Renal pelvis (tissue), 4 donors: ENCODE results near the gene KLHL21. TPM values are rescaled to one million over a fixed set of nuclear protein-coding genes. Genes with fewer than 3 reads are reported as not detected.
A peak's percentile ranks its signal among the peaks of the same experiment; 100 is the strongest.

Experiments
- DNase-seq: peaks from one replicate; pipeline ENCODE4 v3.0.0-alpha.2; 2013
- polyA plus RNA-seq, 3 donors: library from polyadenylated mRNA; unstranded; fragments of 120-200 nt; gene quantifications; one replicate each; pipeline ENCODE4 v1.2.1, GENCODE V29; 2013; ENCODE audit not compliant: insufficient read length in 3 of 3

KLHL21 gene
- polyA plus RNA-seq, 3 donors = 16.3 to 17.8 (median 17.6) TPM

DNA sequence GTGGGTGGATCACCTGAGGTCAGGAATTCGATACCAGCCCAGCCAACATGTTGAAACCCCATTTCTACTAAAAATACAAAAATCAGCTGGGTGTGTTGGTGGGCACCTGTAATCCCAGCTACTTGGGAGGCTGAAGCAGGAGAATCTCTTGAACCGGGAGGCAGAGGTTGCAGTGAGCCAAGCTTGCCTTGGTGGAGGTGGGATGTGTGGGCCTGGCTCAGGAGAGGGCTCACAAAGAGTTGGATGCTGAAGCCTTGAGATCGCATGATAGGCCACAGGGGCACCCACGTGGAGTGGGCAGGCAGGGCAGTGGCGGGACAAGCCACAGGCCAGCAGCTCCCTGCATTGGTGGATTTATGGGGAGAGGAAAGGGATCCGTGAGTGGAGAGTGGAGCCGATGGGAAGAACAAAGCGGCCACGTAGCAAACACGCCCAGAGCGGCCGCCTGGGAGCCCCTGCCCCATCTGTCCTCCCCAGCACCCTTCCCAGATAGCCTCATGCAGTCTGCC is 26.4 kb upstream of the KLHL21 start:
- DNase-seq = no peak

DNA sequence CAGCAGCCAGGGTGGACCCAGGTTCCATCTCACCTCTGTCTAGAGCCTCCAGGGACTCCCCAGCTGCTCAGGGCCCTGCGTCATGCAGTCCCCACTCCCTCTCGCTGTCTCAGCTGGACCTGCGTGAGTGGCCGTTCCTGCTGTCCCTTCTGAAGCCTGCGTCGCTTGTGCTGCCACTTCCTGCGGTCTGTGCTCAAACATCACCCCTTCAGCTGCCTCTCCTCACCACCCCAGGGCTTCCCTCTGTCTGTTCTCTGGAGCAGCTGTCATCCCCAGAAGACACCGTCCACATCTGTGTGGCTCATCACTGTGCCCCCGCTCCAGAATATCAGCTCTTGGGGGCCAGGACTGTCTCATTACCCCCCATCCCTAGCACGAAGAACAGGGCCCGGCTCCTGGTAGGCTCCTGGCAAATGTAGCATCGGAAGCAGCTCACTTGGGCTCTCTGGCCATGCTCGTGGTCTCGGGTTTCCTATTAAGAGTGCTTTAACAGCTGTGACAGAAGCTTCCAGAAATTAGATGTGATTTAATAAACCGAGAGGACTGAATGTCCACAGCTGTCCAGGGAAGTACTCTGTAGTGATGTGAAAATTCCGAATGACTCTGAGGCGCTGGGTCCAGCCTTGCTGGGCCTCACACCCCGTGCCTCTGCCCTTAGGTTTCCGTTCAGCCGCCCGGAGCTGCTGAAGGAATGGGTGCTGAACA is 25.3 kb upstream of the KLHL21 start:
- no peak for DNase-seq

DNA sequence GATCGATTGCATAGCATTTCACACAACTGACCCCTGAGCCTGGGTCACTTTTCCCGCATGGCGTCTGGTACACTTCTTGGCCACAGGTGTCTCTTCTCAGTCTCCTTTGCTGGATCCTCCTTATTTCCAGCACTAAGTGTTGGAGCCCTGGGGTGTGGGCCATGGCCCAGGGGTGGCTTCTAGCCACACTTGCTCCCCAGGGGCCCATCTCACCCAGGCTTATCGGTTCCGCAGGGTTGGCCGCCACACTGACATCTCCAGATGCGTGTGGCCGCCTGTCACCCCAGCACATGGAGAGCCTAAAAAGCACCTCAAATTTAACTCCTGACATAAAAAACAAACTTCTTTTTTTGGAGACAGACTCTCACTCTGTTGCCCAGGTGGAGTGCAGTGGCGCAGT is 24.4 kb upstream of the KLHL21 start:
- no peak for DNase-seq

DNA sequence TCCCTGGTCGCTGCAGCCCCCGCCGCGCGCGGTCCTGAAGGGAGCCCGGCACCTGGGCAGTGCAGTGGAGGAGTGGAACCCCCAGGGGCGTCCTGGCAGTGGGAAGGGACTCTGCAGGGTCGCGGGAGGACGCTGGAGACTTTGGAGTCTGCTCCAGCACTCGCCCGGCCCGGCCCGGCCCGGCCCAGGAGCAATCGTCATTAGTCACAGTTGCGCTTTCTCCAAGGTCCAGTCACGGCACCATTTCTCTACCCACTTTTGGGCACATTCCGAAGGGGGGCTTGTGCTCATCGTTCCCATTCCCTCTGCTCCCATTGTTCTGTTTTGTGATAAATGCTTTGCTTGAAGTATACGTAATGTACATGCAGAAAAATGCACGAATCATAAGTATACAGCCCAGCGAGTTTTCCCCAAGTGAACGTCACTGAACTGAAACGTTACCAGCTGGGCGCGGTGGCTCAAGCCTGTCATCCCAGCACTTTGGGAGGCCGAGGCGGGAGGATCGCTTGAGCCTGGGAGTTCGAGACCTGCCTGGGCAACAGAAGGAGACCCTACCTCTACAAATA is 23.0 kb upstream of the KLHL21 start:
- DNase-seq = no peak

DNA sequence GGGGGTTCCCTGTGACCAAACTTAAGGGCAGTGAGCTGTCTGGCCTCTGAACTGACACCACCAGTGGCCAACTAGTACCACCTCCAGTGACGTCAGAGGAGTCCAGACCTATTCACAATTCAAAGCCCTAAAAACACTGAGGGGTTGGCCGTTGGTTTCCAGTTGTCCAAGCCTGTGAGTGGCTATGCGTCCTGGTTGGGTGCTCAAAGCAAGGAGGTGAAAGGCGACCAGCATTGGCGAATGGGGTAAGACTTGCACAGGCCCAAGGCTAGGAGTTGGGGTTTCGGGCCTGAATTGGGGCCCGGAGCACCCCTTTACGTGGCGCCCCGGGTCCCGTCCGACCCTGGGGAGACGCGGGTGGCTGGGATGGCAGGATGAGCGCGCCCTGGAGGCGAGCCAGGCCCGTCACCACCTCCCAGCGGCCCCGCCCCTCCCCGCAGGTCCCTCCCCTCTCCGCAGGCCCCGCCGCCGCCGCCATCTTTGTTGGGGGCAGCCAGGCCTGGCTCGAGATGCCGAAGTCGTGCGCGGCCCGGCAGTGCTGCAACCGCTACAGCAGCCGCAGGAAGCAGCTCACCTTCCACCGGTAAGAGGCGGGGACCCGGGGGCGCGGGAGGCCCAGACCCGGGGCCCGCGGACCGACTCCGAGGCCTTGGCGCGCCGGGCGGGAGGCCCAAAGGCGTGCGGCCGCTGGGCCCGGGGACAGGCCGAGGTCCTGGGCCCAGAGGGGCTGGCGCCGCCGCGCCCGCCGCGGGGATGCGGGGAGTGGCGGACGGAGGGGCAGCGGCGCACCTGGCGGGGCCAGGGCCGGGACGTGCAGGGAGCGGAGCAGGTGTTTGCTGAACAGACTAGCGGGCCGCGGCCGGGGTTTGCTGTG is 22.3 kb upstream of the KLHL21 start, which contains the start of gene THAP3:
TSS of gene THAP3 (plus strand) at position 159 of the 874 bp plus-strand sequence. CDS start at position 510, 351 bp downstream.
- peak; percentile 87 for DNase-seq

DNA sequence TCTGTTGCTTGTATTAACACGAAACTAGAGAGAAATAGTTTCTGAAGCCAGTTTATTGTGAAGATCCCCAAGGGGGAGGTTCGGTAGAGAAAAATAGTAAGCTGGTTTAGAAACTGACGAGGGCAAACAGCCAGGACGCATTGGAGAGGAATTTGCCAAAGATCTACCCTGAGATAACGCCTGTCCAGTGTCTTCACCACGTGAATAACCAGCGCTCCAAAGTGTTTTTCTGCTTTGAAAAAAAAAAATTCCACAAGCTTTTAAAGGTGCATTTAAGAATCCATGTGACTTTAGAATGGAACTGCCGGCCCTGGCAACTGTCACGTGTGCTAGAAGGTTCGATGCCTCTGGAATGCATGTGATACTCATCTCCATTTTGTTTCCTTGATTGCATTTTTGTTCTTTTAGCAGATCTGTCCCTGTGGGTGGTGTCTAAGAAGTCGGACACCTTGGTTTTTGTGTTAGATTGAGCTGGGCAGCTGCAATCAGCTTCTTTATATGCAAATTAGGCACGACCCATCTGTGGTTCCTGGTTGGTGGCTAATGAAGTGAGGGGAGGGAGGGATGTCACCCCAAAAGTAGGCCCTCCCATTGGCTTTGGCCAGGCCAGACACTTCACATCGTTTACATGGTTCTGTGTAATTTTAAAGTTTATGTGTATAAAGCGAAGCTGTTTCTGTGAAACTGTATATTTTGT is 20.7 kb upstream of the KLHL21 start:
- no peak for DNase-seq

DNA sequence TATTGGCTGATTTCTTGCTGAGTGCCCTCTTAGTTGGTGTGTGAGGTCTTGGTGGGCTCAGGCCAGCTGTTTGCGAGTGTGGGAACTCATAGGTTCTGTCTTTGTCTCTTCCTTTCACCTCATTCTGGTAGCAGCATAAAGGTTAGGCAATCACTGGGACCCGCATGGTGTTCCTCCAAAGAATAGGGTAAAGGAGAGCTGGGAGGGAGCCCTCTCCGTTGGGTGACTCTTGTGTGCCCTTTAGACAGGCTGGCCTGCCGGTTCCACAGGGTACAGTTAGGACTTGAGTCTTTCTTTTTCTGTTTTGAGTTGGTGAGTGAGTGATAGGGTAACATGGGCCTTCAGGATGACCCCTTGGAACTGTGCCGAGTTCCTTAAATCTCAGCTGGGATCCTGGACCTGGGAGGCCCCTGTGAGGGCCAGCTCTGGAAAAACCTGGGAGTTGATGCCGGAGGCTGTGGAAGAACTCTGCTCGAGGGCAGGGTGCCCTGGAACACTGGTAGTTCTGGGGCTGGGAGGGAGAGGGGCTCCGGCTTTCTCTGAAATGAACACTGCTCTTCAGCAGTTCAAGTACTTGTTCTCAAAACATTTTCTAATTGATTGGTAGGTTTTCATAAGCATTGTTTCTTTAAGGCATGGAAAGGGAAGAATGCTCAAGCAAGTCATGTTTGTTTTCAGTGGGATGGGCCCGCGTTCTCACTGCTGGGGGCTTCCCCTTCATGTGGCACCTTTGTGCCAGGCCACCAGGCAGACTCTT is 19.9 kb upstream of the KLHL21 start:
- DNase-seq = no peak

DNA sequence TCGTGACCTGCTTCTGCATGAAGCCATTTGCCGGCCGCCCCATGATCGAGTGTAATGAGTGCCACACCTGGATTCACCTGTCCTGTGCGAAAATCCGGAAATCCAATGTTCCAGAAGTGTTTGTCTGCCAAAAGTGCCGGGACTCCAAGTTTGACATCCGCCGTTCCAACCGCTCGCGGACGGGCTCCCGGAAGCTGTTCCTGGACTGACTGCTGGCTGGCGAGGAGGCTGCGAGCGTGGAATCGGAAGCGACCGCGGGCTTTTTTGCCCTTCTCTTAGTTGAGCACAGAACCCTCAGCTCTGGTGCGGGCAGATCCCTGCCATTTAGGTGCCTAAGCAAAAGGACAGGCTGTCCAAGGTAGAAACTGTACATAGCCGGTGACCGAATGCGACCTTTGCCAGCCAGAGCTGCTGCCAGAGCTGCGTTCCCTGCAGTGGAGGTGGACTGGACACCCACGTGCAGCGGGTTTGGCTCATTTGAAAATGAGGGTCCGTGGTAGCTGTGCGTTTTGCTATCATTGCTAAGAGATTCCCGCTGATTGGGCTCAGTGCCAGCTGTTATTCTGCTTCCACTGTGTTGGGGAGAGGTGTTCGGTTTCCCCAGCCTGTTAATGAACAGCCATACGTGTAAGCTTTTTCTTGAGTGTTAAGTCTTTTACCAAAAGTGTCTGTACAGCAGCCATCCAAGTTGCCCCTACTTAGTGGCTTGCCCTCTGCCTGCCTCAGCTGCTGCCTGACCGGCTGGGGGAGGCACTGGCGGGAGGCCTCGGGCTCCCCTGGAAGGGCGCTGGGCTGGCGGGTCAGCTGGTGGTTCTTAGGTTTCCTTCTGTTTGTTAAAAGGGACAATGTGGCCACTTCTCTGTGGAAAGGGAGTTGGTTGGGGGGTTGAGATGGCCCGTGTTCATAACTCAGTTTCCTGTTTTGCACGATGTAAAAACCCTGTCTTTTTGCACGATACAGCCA is 19.0 kb upstream of the KLHL21 start:
- DNase-seq = no peak

DNA sequence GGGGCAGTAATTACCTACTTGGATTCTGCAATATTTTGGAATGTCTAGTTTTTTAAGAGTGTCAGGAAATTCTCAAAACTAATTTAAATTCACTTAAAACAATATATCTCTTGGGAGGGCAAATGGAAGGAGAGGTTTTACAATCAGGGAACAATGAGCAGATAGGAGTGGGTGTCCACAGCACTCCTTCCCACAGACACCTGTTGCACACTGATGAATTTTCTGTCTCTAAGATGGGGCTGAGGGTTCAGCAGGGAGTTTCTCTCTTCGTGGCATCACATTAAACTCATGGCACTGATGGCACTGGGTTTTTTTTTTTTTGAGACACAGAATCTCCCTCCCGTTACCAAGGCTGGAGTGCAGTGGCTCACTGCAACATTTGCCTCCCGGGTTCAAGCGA is 16.4 kb upstream of the KLHL21 start:
- DNase-seq = no peak

DNA sequence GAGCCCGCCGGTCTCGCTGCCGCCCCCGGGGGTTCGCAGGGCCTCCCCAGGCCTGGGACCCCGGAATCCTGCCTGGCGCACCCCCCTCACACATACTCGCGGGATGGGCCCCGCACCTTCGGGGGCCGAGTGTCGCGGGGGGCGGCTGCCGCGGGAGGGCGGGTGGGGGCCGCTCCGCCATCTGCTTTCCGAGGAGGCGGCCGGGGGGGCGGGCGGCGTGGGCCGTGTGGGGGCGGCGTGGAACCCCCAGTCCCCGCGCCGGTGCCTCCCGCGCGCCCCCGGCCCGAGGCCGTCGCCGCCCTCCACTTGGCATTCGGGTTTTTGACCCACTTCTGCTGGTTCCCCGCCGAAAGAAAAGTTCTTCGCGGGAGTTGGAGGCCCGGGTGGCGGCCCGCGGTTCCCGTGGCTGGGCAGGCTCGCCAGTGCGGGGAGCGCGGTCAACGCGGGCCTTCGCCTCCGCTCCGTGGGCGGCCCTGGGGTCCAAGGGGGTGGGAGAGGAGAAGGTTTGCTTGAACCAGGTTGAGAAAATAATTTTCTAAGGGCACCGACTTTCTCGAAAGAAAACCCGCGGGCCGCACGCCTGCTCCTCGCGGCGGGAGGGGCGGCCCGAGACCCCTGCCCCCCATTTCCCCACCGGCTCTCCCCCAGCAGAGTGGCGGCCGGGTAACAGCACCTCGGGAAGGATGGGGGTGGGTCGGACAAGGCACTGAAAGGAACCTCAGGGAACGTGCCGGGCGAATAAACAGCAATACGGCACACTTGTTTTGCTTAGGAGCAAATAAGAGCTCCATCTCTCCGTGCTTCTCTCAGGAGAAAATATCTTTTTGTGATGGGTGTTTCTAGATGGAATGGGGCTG is 12.5 kb upstream of the KLHL21 start:
- DNase-seq = no peak

DNA sequence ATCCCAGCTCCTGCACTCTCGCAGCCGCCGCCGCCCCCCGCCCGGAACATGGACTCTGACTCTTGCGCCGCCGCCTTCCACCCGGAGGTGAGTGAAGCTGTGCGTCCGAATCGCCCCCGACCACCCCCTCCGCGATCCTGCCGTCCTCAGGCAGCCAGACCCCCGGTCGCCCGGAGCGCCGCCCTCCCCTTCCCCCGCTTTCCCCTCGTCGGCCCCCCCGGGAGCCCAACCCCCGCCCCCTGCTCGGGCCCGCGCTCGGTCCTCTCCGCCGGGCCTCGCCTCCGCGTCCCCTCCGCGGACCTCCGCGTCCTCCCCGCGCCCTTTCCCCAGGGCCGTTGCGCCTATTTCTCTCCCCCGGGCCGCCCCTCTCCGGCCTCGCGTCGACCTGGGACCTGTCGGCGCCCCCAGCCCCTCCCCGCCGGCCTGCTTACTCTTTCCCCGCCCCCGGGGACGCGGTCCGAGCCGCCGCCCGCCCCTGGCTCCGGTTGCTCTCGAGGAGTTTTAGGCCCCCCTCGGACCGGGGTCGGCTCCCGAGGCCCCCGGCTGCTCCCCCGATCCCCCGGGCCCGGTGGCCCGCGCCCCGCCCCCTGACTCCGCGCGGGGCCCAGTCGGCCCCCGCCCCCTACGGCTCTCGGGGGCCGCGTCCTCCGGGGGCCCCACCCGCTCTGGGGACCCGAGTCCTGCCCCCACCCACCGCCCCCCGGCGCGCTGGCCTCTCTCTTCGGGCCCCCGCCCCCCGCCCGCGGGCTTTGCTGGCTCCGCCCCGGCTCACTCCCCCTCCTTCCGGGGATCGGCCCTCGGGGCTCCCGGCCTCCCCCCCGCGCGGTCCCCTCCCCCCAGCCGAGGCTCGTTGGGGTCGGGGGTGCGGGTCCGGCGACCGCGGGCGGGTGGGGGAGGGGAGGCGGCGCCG is 11.6 kb upstream of the KLHL21 start:
- DNase-seq = peak; percentile 51

DNA sequence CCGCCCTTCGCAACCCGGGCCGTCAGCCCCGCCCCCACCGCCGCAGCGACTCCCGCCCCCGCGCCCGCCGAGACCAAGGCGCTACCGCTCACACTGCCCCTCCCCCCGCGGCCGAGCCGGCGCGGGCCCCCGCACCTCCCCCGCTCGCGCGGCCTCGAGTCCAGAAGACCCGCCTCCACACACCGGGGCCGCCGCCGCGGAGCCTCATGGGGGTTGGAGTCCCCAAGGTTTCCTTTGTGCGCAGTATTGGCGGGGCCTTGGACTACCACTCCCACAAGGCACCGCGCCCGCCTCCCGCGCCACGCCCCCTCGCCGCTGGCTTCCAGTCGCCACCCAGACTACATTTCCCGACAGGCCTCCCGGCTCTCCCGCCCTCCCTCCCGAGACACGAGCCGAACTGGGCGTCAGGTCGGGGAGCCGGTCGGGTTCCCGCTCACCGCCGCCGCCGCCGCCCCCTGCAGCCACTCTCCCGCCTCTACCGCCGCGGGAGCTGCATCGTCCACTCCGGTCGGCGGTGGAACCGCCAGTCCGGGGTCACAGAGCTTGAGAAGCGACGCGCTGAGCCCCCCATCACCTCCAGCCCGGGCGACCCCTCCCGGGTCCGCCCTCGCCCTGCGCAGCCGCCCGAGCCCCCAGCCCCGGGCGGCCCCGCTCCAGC is 10.8 kb upstream of the KLHL21 start, which contains the start of gene PHF13:
TSS of gene PHF13 (plus strand) at position 371 of the 658 bp plus-strand sequence. CDS start 336 bp downstream, outside the sequence.
- DNase-seq = peak; percentile 99

DNA sequence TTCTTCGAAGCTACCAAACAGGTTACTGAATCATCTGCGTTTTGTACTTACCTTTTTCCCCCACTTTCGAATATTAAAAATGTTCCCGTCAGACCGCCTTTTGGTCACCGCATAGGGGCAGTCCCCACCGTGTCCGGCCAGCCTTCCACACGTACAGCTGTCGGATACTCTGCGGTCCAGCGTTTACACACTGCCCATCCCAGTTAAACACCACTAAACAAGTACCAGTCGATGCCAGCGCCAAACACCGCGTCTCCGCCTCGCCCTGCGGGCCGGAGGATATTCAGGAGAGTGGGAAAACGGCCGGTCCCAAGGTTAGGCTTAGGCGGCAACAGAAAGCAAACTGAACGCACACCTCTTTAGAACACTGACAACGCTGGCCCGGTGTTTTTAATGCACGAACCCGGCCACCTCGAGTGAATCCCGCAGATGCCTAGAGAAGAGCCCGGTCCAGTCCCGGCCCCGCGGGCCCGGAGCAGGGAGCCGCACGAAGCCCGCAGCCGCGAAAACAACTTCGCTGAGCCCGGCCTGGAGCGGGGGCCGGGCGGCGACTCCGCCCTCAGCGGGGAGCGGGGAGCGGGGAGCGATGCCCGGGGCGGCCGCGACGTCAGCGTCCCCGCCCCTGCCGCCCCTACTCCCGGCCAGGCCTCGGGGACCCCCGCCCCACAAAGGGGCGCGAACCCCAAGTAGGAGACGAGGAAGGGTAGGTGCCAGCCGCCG is 10.1 kb upstream of the KLHL21 start:
- peak; percentile 46 for DNase-seq

DNA sequence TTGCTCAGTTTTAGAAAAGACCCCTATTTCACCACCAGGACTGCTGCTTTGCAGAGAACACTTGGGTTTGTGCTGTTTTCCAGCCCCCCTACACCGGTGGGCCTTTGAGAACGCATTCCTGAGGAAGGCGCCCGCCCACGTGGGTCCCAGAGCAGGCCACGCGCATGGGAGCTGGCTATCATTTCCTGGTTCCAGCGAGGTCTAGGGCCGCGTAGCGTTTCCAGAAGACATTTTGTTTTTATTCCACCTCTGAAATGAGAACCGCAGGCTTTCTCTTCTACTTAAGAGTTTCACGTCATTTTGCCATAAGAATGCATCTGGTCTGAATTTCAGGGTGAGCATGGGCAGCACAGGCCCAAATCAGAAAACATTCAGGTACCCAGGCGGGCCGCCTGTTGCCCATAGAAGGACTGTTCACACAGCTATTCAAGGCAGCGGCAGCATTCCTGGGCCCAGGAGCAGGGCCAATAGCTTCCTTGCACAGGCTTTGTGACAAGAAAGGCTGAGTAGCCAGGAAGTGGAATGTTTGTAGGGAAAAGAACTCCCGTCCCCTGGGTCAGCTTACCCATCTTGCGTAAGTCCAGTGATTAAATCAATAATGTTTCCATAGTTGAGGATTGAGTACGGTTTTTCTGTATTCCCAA is 1.4 kb upstream of the KLHL21 start:
- DNase-seq = peak; percentile 76

DNA sequence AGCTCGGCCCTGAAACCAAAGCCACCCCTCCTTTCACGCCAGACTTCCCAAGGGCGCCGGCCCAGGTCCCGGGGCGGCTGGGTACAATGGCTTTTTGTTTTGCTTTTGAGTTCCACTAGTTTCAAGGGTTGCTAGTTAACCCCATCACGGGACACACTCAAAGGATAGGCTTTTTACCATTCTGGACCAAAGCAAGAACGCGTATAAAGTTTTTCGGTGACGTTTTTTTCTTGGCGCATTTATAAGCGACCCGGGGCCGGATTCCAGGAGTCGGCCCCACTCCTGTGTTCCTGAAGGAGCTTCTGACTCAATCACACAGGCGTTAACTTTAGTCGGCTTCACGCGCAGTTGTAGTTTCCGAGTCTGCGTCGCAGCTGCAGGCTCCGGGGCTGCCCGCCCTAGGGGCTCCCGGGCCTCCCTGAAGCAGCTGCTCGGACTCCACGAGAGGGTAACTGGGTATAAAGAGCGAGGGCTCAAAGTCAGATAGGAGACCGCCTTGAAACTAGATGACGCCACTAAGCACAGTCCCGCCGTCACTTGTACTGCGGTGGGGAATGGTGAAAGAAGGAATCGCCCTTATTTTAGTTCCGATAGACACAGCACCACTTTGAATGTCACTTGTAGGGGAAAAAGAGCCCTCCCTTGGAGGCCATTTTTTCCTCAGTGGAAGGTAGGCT is 707 bp upstream of the KLHL21 start:
- DNase-seq = peak; percentile 69
